Stomach (tissue), 9 donors: ENCODE results near the gene DCC. TPM values are rescaled to one million over a fixed set of nuclear protein-coding genes. Genes with fewer than 3 reads are reported as not detected.

Experiments used
- DNase-seq, 2 donors: peaks; one replicate each; pipeline versions ENCODE4 v3.0.0 to v3.0.0-alpha.2; 2013 to 2019
- H3K27ac ChIP-seq, 5 donors: fragments of 200-600 bp in 4 of 5; sonication (generic) in 4 of 5; one replicate each; pipeline ENCODE4 v1.5.1; 2013 to 2019; ENCODE audit warnings: mild to moderate bottlenecking in 1 of 5, moderate library complexity in 1 of 5
- H3K27me3 ChIP-seq, 3 donors: fragments of 200-600 bp; sonication (generic); one replicate each; pipeline ENCODE4 v1.5.1; 2017 to 2019; ENCODE audit warnings: mixed run types in 1 of 3
- H3K36me3 ChIP-seq, 4 donors: fragments of 200-600 bp; sonication (generic); 1 replicate in 3 of 4; 2 replicates in 1 of 4; pipeline ENCODE4 v1.5.1; 2016 to 2019
- H3K4me1 ChIP-seq, 4 donors: fragments of 200-600 bp; sonication (generic); one replicate each; pipeline ENCODE4 v1.5.1; 2016 to 2019
- H3K4me3 ChIP-seq, 4 donors: fragments of 200-600 bp; sonication (generic) in 3 of 4; one replicate each; pipeline ENCODE4 v1.5.1; 2016 to 2019; ENCODE audit warnings: mild to moderate bottlenecking in 1 of 4
- H3K9me3 ChIP-seq, 4 donors: fragments of 200-600 bp; sonication (generic); one replicate each; pipeline ENCODE4 v1.5.1; 2016 to 2019
- CTCF ChIP-seq, 7 experiments: fragments of 450-650 bp in 4 of 7; fragments of 200-600 bp in 3 of 7; sonication (generic) in 3 of 7; IDR thresholded peaks; one replicate each; pipeline ENCODE4 v1.5.1; 2016 to 2019; ENCODE audit warnings: antibody characterized with exemption in 7 of 7, control low read depth in 2 of 7, mild to moderate bottlenecking in 1 of 7
- EP300 ChIP-seq: sonication (generic); formaldehyde crosslinking; IDR thresholded peaks from one replicate; pipeline ENCODE4 v1.6.1; 2017; ENCODE audit warnings: antibody characterized with exemption
- POLR2A ChIP-seq, 4 donors: fragments of 450-650 bp; IDR thresholded peaks; one replicate each; pipeline ENCODE4 v1.6.1; 2016; ENCODE audit warnings: antibody characterized with exemption in 4 of 4, control low read depth in 2 of 4, mild to moderate bottlenecking in 1 of 4, moderate library complexity in 1 of 4
- POLR2AphosphoS5 ChIP-seq, 3 donors: sonication (generic); formaldehyde crosslinking; IDR thresholded peaks; one replicate each; pipeline ENCODE4 v1.6.1; 2016; ENCODE audit warnings: antibody characterized with exemption in 3 of 3
- WGBS, 5 donors: extraction: QIAGEN DNeasy Blood & Tissue Kit in 3 of 5; methylation state at CpG; one replicate each; pipeline versions ENCODE4 v1.1.5 to v1.1.7; 2013 to 2018; 5-methylcytosine and 5-hydroxymethylcytosine counted together
- intact Hi-C: fragments of 100-400 bp; cut with DNase I; formaldehyde crosslinking; loops from one replicate; pipeline ENCODE4 v1.15.1; 2023; ENCODE audit warnings: low total_unique reads
- polyA plus RNA-seq, 3 donors: library from polyadenylated mRNA; stranded (reverse); fragments of 200-250 nt; gene quantifications; one replicate each; pipeline ENCODE4 v1.2.3, GENCODE V29; 2013
- total RNA-seq, 5 donors: library from RNA; depleted of rRNA; stranded (reverse); fragments of >200 nt; gene quantifications; one replicate each; pipeline versions ENCODE4 v1.1.0 to v1.2.3, GENCODE V29; 2014 to 2016
- donor health status: healthy with polysubstance abuse.
- donor health status: Bipolar disorder and iron deficiency.
- donor health status: healthy.

DCC gene
- total and polyA plus RNA-seq, 8 donors = 0.58 to 1.7 TPM; not detected in 6

DNA sequence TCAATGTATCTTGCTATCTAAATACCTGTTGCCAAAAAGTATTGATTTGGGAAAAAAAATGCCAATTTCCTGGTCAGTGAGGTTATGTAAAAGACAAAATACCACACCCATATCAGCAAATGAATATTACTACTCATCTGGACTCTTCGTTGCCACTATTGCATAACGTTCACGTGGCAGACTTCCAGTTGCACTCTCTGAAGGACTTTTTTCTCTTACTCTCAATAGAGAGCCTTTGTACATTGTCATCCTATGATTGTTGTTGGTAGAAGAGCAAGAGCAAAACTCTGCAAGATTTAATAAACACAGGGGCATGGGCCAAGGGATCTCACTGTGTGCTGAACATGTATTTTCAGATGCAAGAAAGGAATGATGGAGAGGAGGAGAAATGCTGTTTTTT lies 1194.7 kb downstream of the DCC start:
- Histone ChIP-seq H3K27me3 (no peaks in the 10 kb centered on the region), H3K4me3 (no peak overlapping the region), H3K27ac (no peak overlapping the region), H3K36me3 (no peaks in the 10 kb centered on the region), H3K9me3 (no peaks in the 10 kb centered on the region), H3K4me1 (no peaks in the 10 kb centered on the region)
- DNase-seq = peak in 1 of 2 donors; percentile 3
- WGBS, 5 donors = 63 to 77% (median 73%) methylated on average over 3 of the region's 3 CpGs
- intact Hi-C loops = no loop called here
- TF ChIP-seq POLR2AphosphoS5 (IDR thresholded peaks at IDR 0.05) (no peak), EP300 (no peak)

- WGBS, 5 donors = 80 to 93% (median 89%) methylated on average over 2 of the region's 2 CpGs
- H3K27ac ChIP-seq = no peak overlapping the region
- intact Hi-C loops = no loop called here
Observed at GRCh38 chr18:53536908-53537307, 1196.9 kb downstream of the DCC start.

GRCh38 chr18:53541924-53542323 lies 1201.9 kb downstream of the DCC start:
- DNase-seq = no peak
- Histone ChIP-seq H3K4me3 (no peak overlapping the region), H3K4me1 (no peaks in the 10 kb centered on the region), H3K27me3 (no peaks in the 10 kb centered on the region), H3K36me3 (no peaks in the 10 kb centered on the region), H3K27ac (no peak overlapping the region), H3K9me3 (no peaks in the 10 kb centered on the region)
- WGBS, 5 donors = 65 to 96% (median 82%) methylated on average over 1 of the region's 1 CpG
- intact Hi-C loops = no loop called here
- TF ChIP-seq POLR2A (IDR thresholded peaks at IDR 0.05) = no peak
- no peak for TF ChIP-seq POLR2AphosphoS5 (IDR thresholded peaks at IDR 0.05)
- TF ChIP-seq EP300 = no peak
- TF ChIP-seq CTCF (IDR thresholded peaks at IDR 0.05) = no peak

More at GRCh38 chr18:53536908-53537307, 1196.9 kb downstream of the DCC start:
- TF ChIP-seq CTCF (IDR thresholded peaks at IDR 0.05) (no peak), POLR2AphosphoS5 (IDR thresholded peaks at IDR 0.05) (no peak), EP300 (no peak), POLR2A (IDR thresholded peaks at IDR 0.05) (no peak)
- H3K4me3 ChIP-seq = no peak overlapping the region
- no peaks in the 10 kb centered on the region for H3K36me3 ChIP-seq
- H3K27me3 ChIP-seq = no peaks in the 10 kb centered on the region
- no peak for DNase-seq
- no peaks in the 10 kb centered on the region for H3K9me3 ChIP-seq
- no peaks in the 10 kb centered on the region for H3K4me1 ChIP-seq

DNA sequence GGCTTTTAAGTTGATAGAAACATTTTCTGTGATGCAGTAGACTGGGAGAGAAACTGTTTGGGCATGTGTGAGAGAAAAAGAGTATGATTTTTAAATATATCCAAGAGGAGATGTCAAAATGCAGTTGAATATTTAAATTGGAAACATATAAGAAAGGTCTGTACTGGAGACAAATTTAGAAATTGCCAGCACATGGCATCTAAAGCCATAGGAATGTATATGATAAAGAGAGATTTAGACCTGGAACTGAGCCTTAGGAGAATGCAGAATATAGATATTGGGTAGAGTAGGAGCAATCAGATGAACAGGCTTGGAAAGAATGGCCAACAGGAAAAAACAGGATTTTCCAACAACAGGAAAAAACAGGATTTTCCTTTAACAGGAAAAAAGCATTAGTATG lies 1203.7 kb downstream of the DCC start:
- H3K27me3 ChIP-seq = no peaks in the 10 kb centered on the region
- no peaks in the 10 kb centered on the region for H3K4me1 ChIP-seq
- H3K4me3 ChIP-seq = no peak overlapping the region
- H3K9me3 ChIP-seq = no peaks in the 10 kb centered on the region
- H3K36me3 ChIP-seq = no peaks in the 10 kb centered on the region
- TF ChIP-seq EP300 (no peak), POLR2A (IDR thresholded peaks at IDR 0.05) (no peak), CTCF (IDR thresholded peaks at IDR 0.05) (no peak), POLR2AphosphoS5 (IDR thresholded peaks at IDR 0.05) (no peak)
- no peak for DNase-seq
- intact Hi-C loops = no loop called here
- H3K27ac ChIP-seq = no peak overlapping the region

GRCh38 chr18:53544917-53545316 lies 1204.9 kb downstream of the DCC start:
- Histone ChIP-seq H3K4me3 (no peak overlapping the region), H3K4me1 (no peaks in the 10 kb centered on the region), H3K36me3 (no peaks in the 10 kb centered on the region), H3K27me3 (no peaks in the 10 kb centered on the region), H3K27ac (no peak overlapping the region), H3K9me3 (no peaks in the 10 kb centered on the region)
- TF ChIP-seq CTCF (IDR thresholded peaks at IDR 0.05) (no peak), EP300 (no peak), POLR2A (IDR thresholded peaks at IDR 0.05) (no peak), POLR2AphosphoS5 (IDR thresholded peaks at IDR 0.05) (no peak)
- no peak for DNase-seq
- 40 to 60% (median 52%) methylated on average over 3 of the region's 3 CpGs for WGBS, 5 donors
- intact Hi-C loops = no loop called here
